Kidney glomerular epithelial cell (primary cell): ENCODE measurements around the gene TFF3.

ENCODE experiments used
- DNase-seq: peaks from one replicate; lab custom pipeline; 2025; lab: John Stamatoyannopoulos, UW

The TFF3 gene

GRCh38 chr21:42289926-42290325, 25.3 kb downstream of the TFF3 start:
- DNase-seq, result no peak

GRCh38 chr21:42288962-42289361, 26.2 kb downstream of the TFF3 start:
- DNase-seq, result no peak

- no peak for DNase-seq
Measured at GRCh38 chr21:42287193-42288083, 27.8 kb downstream of the TFF3 start.

- no peak for DNase-seq
Measured at GRCh38 chr21:42286416-42286815, 28.8 kb downstream of the TFF3 start.

GRCh38 chr21:42285569-42286245, 29.5 kb downstream of the TFF3 start:
- DNase-seq, result no peak

GRCh38 chr21:42282715-42283114, 32.5 kb downstream of the TFF3 start:
- DNase-seq, result no peak

- DNase-seq, result no peak
Measured at GRCh38 chr21:42282021-42282420, 33.2 kb downstream of the TFF3 start.

GRCh38 chr21:42281181-42281680, 34.0 kb downstream of the TFF3 start:
- DNase-seq, result no peak

GRCh38 chr21:42280356-42281180, 34.6 kb downstream of the TFF3 start:
- no peak for DNase-seq

- DNase-seq, result no peak
Measured at GRCh38 chr21:42279888-42280287, 35.3 kb downstream of the TFF3 start.

GRCh38 chr21:42279341-42279871, 35.8 kb downstream of the TFF3 start:
- DNase-seq, result no peak

GRCh38 chr21:42278451-42279149, 36.6 kb downstream of the TFF3 start:
- DNase-seq, result no peak

GRCh38 chr21:42277593-42277992, 37.6 kb downstream of the TFF3 start:
- no peak for DNase-seq

GRCh38 chr21:42276526-42277154, 38.6 kb downstream of the TFF3 start:
- DNase-seq, result no peak

- no peak for DNase-seq
Measured at GRCh38 chr21:42276076-42276475, 39.1 kb downstream of the TFF3 start.

GRCh38 chr21:42272984-42273600, 42.1 kb downstream of the TFF3 start:
- no peak for DNase-seq

- DNase-seq, result no peak
Measured at GRCh38 chr21:42272109-42272962, 42.9 kb downstream of the TFF3 start.

- DNase-seq, result no peak
Measured at GRCh38 chr21:42271065-42271464, 44.1 kb downstream of the TFF3 start.

- DNase-seq, result no peak
Measured at GRCh38 chr21:42269386-42269785, 45.8 kb downstream of the TFF3 start.
